GM12892 (cell line): ENCODE data around the gene BICDL2.

ENCODE experiments used
- DNase-seq: peaks from one replicate; pipeline ENCODE4 v3.0.0; 2011; ENCODE audit not compliant: insufficient read length
- FAIRE-seq: peaks from 2 replicates; lab custom pipeline; 2011; peaks lifted over from hg19 to GRCh38; lab: Jason Lieb, UNC
- POLR2A ChIP-seq: IDR thresholded peaks from 2 replicates; pipeline ENCODE4 v1.6.1; 2011; ENCODE audit warnings: low read depth, low read length, control low read depth
- POLR2AphosphoS5 ChIP-seq: IDR thresholded peaks from 2 replicates; pipeline ENCODE4 v1.6.1; 2011; ENCODE audit warnings: low read depth, low read length, control low read depth
- TAF1 ChIP-seq: IDR thresholded peaks from 2 replicates; pipeline ENCODE4 v1.6.1; 2011; ENCODE audit warnings: low read depth, mild to moderate bottlenecking, control low read depth, low read length, borderline replicate concordance

Gene BICDL2

DNA sequence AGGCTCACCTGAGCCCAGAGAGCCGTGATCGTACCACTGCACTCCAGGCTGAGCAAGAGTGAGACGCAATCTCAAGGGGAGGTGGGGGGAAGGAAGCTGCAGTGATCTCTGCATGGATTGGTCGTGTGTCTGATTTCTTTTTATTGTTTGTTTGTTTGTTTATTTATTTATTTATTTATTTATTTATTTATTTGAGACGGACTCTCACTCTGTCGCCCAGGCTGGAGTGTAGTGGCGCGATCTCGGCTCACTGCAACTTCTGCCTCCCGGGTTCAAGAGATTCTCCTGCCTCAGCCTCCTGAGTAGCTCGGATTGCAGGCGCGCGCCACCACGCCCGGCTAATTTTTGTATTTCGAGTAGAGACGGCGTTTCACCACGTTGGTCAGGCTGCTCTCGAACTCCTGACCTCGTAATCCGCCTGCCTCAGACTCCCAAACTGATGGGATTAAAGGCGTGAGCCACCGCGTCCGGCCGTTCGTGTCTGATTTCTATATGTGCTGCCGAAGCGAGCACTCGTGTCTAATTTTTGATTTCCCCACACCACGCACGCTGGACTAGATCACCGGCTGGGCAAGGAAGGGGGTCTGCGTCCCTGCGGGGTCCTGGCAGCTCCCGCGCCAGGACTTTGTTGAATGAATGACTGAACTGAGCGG lies 17.0 kb downstream of the BICDL2 start:
- FAIRE-seq = no peak
- TF ChIP-seq POLR2AphosphoS5 = no peak

DNA sequence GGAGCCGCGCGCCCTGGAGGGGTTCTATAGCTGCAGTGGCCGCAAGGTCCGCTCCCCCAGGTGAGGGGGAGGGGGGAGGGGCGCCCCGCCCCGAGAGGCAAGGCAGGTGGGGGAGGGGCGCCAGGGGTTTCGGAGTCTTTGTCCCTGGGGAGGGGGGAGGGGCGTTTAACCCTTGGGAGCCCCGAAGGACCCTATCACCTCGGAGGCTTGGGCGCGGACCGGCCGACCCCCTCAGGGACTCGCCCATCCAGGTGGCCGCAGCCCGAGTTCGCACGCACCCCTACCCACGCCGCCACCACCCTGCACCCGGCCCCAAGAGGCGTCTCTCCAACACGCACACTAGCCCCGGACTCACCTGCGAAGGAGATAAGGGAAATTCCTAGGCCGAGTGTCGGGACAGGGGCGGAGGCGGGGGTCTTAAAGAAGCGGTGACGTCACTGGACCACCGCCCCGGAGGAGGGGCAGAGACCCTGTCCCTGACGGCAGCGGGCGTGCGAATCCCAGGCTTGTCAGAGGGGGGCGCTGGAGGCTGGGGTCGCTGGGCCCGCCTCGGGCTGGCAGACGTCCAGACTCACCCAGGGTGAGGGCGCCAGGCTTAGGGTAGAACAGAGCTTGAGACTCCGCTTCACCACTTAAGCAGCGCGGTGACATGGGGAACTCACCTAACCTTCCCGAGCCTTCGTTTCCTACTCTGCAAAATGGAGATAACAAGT lies 18.8 kb downstream of the BICDL2 start, which contains the start of gene CLDN6:
CLDN6 (minus strand) TSS at position 390 of the 713 bp plus-strand sequence. CDS start 2,162 bp downstream, outside the sequence.
- DNase-seq (no peak), FAIRE-seq (no peak)
- TF ChIP-seq POLR2AphosphoS5 = no peak
- TF ChIP-seq TAF1 = no peak
- TF ChIP-seq POLR2A = no peak

More for the DNA sequence above, 17.0 kb downstream of the BICDL2 start:
- no peak for DNase-seq

GRCh38 chr16:3017344-3017743 lies 19.4 kb downstream of the BICDL2 start:
- no peak for FAIRE-seq
- DNase-seq = no peak
- no peak for TF ChIP-seq POLR2A
- no peak for TF ChIP-seq TAF1
- no peak for TF ChIP-seq POLR2AphosphoS5

DNA sequence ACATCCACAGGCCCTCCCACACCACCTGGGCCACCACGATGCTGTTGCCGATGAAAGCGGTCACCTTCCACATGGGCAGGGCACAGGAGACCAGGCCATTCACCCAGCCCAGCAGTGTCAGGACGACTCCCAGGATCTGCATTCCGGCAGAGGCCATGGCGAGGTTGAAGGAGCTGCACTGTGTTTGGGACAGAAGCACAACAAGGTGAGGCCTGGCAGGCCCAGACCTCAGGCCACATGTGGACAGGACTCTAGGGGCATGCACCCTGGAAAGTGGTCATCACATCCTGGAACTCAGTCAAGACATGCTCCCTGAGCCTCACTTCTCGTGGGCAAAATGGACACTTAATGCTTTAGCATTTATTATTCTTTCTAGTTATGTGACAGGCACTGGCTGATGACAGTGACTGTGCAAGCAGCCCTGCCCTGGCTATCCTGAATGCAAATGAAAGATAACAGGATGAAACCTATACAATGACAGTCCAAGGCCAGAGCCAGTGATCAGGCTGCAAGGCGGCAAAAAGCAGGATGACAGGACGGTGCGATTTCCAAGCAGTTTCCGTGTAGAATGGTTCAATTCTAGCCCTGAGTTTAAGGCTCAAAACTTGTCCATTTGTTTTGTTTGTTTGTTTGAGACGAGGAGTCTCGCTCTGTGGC lies 20.8 kb downstream of the BICDL2 start:
- FAIRE-seq (no peak), DNase-seq (no peak)

DNA sequence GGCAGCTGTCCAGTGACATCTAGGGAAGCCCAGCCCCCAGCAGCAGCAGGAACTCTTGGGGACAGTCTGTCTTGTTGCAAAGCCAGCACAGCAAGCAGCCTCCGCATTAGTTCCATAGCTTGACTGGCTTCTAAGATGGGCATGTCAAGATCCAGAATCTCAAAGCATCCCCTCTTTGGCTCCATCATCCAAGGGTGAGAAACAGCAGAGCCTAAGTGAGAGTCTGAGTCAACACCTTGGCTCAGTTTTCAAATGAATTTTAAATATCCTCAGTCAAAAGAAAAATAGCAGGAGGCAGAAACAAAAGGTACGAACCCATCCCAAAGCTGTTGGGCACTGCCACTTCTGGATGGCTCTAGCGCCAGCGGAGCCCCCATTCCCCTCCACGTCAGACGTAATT lies 21.8 kb downstream of the BICDL2 start:
- no peak for FAIRE-seq
- no peak for TF ChIP-seq TAF1
- no peak for TF ChIP-seq POLR2A
- TF ChIP-seq POLR2AphosphoS5 = no peak
- no peak for DNase-seq

More for the DNA sequence above, 20.8 kb downstream of the BICDL2 start:
- TF ChIP-seq POLR2AphosphoS5 (no peak), POLR2A (no peak), TAF1 (no peak)

- DNase-seq (no peak), FAIRE-seq (no peak)
- TF ChIP-seq TAF1 = no peak
- no peak for TF ChIP-seq POLR2A
- TF ChIP-seq POLR2AphosphoS5 = no peak
Measured at GRCh38 chr16:3013998-3014690, 22.6 kb downstream of the BICDL2 start.

GRCh38 chr16:3013491-3013951 lies 23.2 kb downstream of the BICDL2 start:
- no peak for DNase-seq

DNA sequence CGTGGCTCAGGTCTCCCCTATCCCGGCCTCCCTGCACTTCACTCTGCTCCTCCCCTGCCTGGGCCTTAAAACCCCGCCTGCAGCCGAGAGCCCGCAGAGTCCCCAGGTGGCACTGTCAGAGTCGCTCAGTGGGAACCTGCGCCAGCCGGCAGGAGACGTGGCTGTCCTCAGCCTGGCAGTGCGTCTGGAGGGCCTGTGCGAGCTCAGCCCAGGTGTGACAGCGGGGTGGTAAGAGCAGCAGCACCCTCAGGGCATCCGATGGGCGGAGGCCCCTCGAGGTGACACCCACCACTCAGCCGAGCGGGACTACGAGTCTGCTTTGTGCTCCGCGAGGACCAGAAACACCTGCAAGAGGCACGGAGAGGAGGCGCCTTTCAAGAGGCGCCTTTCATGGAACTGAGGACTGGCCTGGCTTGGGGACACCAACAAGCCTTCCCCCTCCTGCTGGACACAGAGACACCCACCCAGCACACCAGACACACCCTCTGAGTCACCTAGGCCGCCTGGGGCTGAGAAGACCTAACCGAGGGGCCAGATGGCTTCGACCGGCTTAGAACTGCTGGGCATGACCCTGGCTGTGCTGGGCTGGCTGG lies 23.8 kb downstream of the BICDL2 start, which contains the start of gene CLDN9:
CLDN9 (plus strand) TSS at position 96 of the 593 bp plus-strand sequence; CDS start at position 536, 440 bp downstream.
- no peak for FAIRE-seq
- TF ChIP-seq POLR2AphosphoS5 (no peak), TAF1 (no peak), POLR2A (no peak)
- DNase-seq = no peak

More at GRCh38 chr16:3013491-3013951, 23.2 kb downstream of the BICDL2 start:
- TF ChIP-seq TAF1 (no peak), POLR2AphosphoS5 (no peak), POLR2A (no peak)
- FAIRE-seq = no peak

- no peak for FAIRE-seq
- TF ChIP-seq POLR2A = no peak
- TF ChIP-seq POLR2AphosphoS5 = no peak
- TF ChIP-seq TAF1 = no peak
- no peak for DNase-seq
Measured at GRCh38 chr16:3012246-3012645, 24.5 kb downstream of the BICDL2 start.

- no peak for TF ChIP-seq TAF1
- no peak for TF ChIP-seq POLR2A
- TF ChIP-seq POLR2AphosphoS5 = no peak
- no peak for FAIRE-seq
- no peak for DNase-seq
Measured at GRCh38 chr16:3010510-3010909, 26.2 kb downstream of the BICDL2 start.
